Endothelial cell of umbilical vein (primary cell): Measurements from ENCODE around the gene GCAT. TPM values are rescaled to one million over a fixed set of nuclear protein-coding genes. Genes with fewer than 3 reads are reported as not detected.
"Not testable (repeated sequence)": the region's sequence is repeated elsewhere in the genome, so short reads cannot be mapped to it uniquely, and the experiment has no call there.

Experiments
- BruUV-seq: library from RNA; stranded (reverse); fragments of 400-500 nt; replicated peaks from 2 replicates; lab custom pipeline; 2021; lab: Mats Ljungman, UMichigan
- CTCF ChIA-PET: fragments of 300-600, 350-600 bp; sonication (Branson Sonifier 250); formaldehyde crosslinking; loops from one replicate; lab custom pipeline; 2021; ENCODE audit warnings: antibody characterized with exemption, inconsistent platforms; lab: Charles Lee
- POLR2A ChIA-PET: fragments of 300-600, 350-600 bp; sonication (Branson Sonifier 250); formaldehyde crosslinking; loops from one replicate; lab custom pipeline; 2021; ENCODE audit warnings: antibody characterized with exemption, inconsistent platforms; lab: Charles Lee
- DNase-seq: peaks from one replicate; pipeline ENCODE4 v3.0.0-alpha.2; 2011; ENCODE audit warnings: low read depth, low spot score
- FAIRE-seq: peaks from 2 replicates; lab custom pipeline; 2011; peaks lifted over from hg19 to GRCh38; lab: Jason Lieb, UNC
- H2AFZ ChIP-seq: 2 replicates; pipeline ENCODE4 v1.6.0; 2012; ENCODE audit warnings: low read depth, low read length, control low read depth, inconsistent platforms
- H3K27ac ChIP-seq: 2 replicates; pipeline ENCODE4 v1.5.1; 2011; ENCODE audit warnings: low read depth, mild to moderate bottlenecking, control low read depth, low read length, moderate library complexity; ENCODE audit not compliant: insufficient read depth
- H3K27me3 ChIP-seq, 2 experiments: 2 replicates each; pipeline versions ENCODE4 v1.6.0 to v1.6.1; 2011; ENCODE audit warnings: low read length in 2 of 2, mixed read lengths in 1 of 2; ENCODE audit not compliant: control insufficient read depth in 2 of 2, insufficient read depth in 2 of 2
- H3K36me3 ChIP-seq, 2 experiments: 2 replicates in 1 of 2; 3 replicates in 1 of 2; pipeline ENCODE4 v1.5.1; 2011; ENCODE audit warnings: low read length in 2 of 2, mild to moderate bottlenecking in 1 of 2, moderate library complexity in 1 of 2; ENCODE audit not compliant: control insufficient read depth in 2 of 2, insufficient read depth in 2 of 2; ENCODE audit errors: extremely low read depth in 1 of 2
- H3K4me1 ChIP-seq: 3 replicates; pipeline ENCODE4 v1.5.1; 2011; ENCODE audit warnings: mild to moderate bottlenecking, low read length; ENCODE audit not compliant: control insufficient read depth, insufficient read depth; ENCODE audit errors: extremely low read depth
- H3K4me2 ChIP-seq: 2 replicates; pipeline ENCODE4 v1.6.1; 2011; ENCODE audit warnings: low read length, control low read depth, mixed read lengths; ENCODE audit not compliant: insufficient read depth
- H3K4me3 ChIP-seq, 3 experiments: fragments of 200-600 bp in 1 of 3; sonication (generic), shearing (Covaris generic) in 1 of 3; replicated peaks in 1 of 3; 2 replicates each; pipeline ENCODE4 v1.5.1; 2011 to 2016; ENCODE audit warnings: control low read depth in 3 of 3, low read length in 3 of 3, mild to moderate bottlenecking in 2 of 3, inconsistent platforms in 1 of 3, low read depth in 1 of 3, moderate library complexity in 1 of 3; ENCODE audit not compliant: insufficient read depth in 1 of 3
- H3K79me2 ChIP-seq: 2 replicates; pipeline ENCODE4 v1.6.0; 2012; ENCODE audit warnings: low read length, inconsistent platforms; ENCODE audit not compliant: control insufficient read depth, insufficient read depth
- H3K9ac ChIP-seq: replicated peaks from 2 replicates; pipeline ENCODE3; 2011; ENCODE audit warnings: low read length, control low read depth; ENCODE audit not compliant: insufficient read depth; ENCODE audit errors: extremely low read depth
- H3K9me1 ChIP-seq: replicated peaks from 3 replicates; pipeline ENCODE4 v1.6.0; 2011; ENCODE audit warnings: mild to moderate bottlenecking, low read length; ENCODE audit not compliant: control insufficient read depth, insufficient read depth; ENCODE audit errors: extremely low read depth
- H3K9me3 ChIP-seq: replicated peaks from 2 replicates; pipeline ENCODE4 v1.5.1; 2012; ENCODE audit warnings: low read length, inconsistent platforms; ENCODE audit not compliant: control insufficient read depth, insufficient read depth
- H4K20me1 ChIP-seq: replicated peaks from 2 replicates; pipeline ENCODE3; 2011; ENCODE audit warnings: mild to moderate bottlenecking, low read length; ENCODE audit not compliant: control insufficient read depth, insufficient read depth; ENCODE audit errors: extremely low read depth
- EZH2 ChIP-seq: IDR thresholded peaks from 2 replicates; pipeline ENCODE4 v1.6.1; 2012; ENCODE audit warnings: borderline replicate concordance, low read depth, mild to moderate bottlenecking, moderate library complexity, low read length, inconsistent platforms; ENCODE audit not compliant: severe bottlenecking
- FOS ChIP-seq: IDR thresholded peaks from 2 replicates; pipeline ENCODE4 v1.6.1; 2011; ENCODE audit warnings: mild to moderate bottlenecking, low read length, moderate library complexity, borderline replicate concordance; ENCODE audit not compliant: insufficient read depth
- GATA2 ChIP-seq: IDR thresholded peaks from 2 replicates; pipeline ENCODE4 v1.7.0; 2011; ENCODE audit warnings: low read depth, mild to moderate bottlenecking, moderate library complexity, mixed read lengths, low read length; ENCODE audit not compliant: insufficient read length, insufficient read depth
- JUN ChIP-seq: IDR thresholded peaks from 2 replicates; pipeline ENCODE4 v1.6.1; 2011; ENCODE audit warnings: borderline replicate concordance, low read depth; ENCODE audit not compliant: insufficient read length, insufficient read depth
- MAX ChIP-seq: IDR thresholded peaks from 2 replicates; pipeline ENCODE4 v1.6.1; 2011; ENCODE audit not compliant: insufficient read depth, insufficient read length
- MYC ChIP-seq: IDR thresholded peaks from one replicate; pipeline ENCODE4 v1.6.1; 2011; ENCODE audit warnings: mild to moderate bottlenecking, low read depth, low read length
- POLR2A ChIP-seq: IDR thresholded peaks from 2 replicates; pipeline ENCODE4 v1.6.1; 2012; ENCODE audit warnings: low read depth, mild to moderate bottlenecking, control low read depth, low read length
- POLR2AphosphoS5 ChIP-seq: IDR thresholded peaks from 2 replicates; pipeline ENCODE4 v1.6.1; 2012; ENCODE audit warnings: low read depth, mild to moderate bottlenecking, control low read depth, low read length, moderate library complexity; ENCODE audit not compliant: insufficient read depth
- dilution Hi-C: fragments of 300-500 bp; cut with MboI; formaldehyde crosslinking; loops from one replicate; pipeline ENCODE4 v1.15.0; 2019; ENCODE audit warnings: low sequenced_read_pairs; ENCODE audit not compliant: extremely low pct_ligation_motif_present
- intact Hi-C: fragments of 100-400 bp; cut with micrococcal nuclease; formaldehyde crosslinking; loops from one replicate; pipeline ENCODE4 v1.10.0; 2022
- polyA plus RNA-seq, 4 experiments: library from polyadenylated mRNA; depleted of rRNA in 3 of 4; stranded (reverse) in 3 of 4; unstranded in 1 of 4; fragments of >200 nt; gene quantifications; 2 replicates each; pipeline versions ENCODE4 v1.2.1 to v1.2.3, GENCODE V29; 2011 to 2012; ENCODE audit warnings: missing spikeins in 1 of 4
- total RNA-seq: library from RNA; stranded (reverse); gene quantifications from 2 replicates; pipeline ENCODE4 v1.2.3, GENCODE V29; 2021
- TF ChIP-seq, protein P1 (sequence below), 2 donors: IDR thresholded peaks; 1 replicate in 1 of 2; 2 replicates in 1 of 2; pipeline ENCODE4 v1.5.1; 2011; ENCODE audit warnings: low read length in 2 of 2, mild to moderate bottlenecking in 2 of 2, moderate library complexity in 2 of 2, control low read depth in 1 of 2, inconsistent platforms in 1 of 2, low read depth in 1 of 2; ENCODE audit not compliant: insufficient read depth in 1 of 2; ENCODE audit errors: extremely low read depth in 1 of 2

The GCAT gene
- total and polyA plus RNA-seq, 2 donors (not counting 3 experiments of a cell fraction or from before 2014, with no cell fraction given) = 19.7 TPM

GRCh38 chr22:37799979-37800378 lies 7.8 kb upstream of the GCAT start:
- intact Hi-C loops, H3K4me3 ChIP-seq, H3K27ac ChIP-seq, H3K36me3 ChIP-seq, H3K79me2 ChIP-seq, DNase-seq, BruUV-seq, H3K9ac ChIP-seq, H3K27me3 ChIP-seq, H3K9me3 ChIP-seq, H3K4me2 ChIP-seq, H4K20me1 ChIP-seq, CTCF ChIA-PET, H3K9me1 ChIP-seq, POLR2A ChIA-PET, H2AFZ ChIP-seq, FAIRE-seq, dilution Hi-C loops: not testable (repeated sequence)
- peaks cover 12% of the 10 kb centered on the region for H3K4me1 ChIP-seq

GRCh38 chr22:37801946-37802309 lies 5.8 kb upstream of the GCAT start:
- CTCF ChIA-PET = no interaction called here
- no peak for TF ChIP-seq POLR2A
- TF ChIP-seq POLR2AphosphoS5 = no peak
- TF ChIP-seq EZH2 = no peak
- no peak for TF ChIP-seq MYC
- no peak for TF ChIP-seq GATA2
- TF ChIP-seq JUN = no peak
- TF ChIP-seq FOS = no peak
- TF ChIP-seq, protein P1, sequence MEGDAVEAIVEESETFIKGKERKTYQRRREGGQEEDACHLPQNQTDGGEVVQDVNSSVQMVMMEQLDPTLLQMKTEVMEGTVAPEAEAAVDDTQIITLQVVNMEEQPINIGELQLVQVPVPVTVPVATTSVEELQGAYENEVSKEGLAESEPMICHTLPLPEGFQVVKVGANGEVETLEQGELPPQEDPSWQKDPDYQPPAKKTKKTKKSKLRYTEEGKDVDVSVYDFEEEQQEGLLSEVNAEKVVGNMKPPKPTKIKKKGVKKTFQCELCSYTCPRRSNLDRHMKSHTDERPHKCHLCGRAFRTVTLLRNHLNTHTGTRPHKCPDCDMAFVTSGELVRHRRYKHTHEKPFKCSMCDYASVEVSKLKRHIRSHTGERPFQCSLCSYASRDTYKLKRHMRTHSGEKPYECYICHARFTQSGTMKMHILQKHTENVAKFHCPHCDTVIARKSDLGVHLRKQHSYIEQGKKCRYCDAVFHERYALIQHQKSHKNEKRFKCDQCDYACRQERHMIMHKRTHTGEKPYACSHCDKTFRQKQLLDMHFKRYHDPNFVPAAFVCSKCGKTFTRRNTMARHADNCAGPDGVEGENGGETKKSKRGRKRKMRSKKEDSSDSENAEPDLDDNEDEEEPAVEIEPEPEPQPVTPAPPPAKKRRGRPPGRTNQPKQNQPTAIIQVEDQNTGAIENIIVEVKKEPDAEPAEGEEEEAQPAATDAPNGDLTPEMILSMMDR (IDR thresholded peaks at IDR 0.05; ENCODE audit: extremely low read depth in 1 of 2, insufficient read depth in 1 of 2, low read depth in 1 of 2, low read length in 2 of 2) = no peak
- no peak for TF ChIP-seq MAX
- H3K4me3 ChIP-seq = peak overlapping the region in 2 of 3 experiments; percentile 46 to 72
- peaks cover 13% of the 10 kb centered on the region for H3K79me2 ChIP-seq
- no TSS peak for BruUV-seq
- dilution Hi-C loops = no loop called here
- H3K4me2 ChIP-seq = peak overlapping the region; percentile 92
- no peak overlapping the region for H3K9ac ChIP-seq
- H3K27me3 ChIP-seq = no peaks in the 10 kb centered on the region
- no peak overlapping the region for H3K27ac ChIP-seq
- no peaks in the 10 kb centered on the region for H3K9me1 ChIP-seq
- no peaks in the 10 kb centered on the region for H3K36me3 ChIP-seq
- POLR2A ChIA-PET = no interaction called here
- H4K20me1 ChIP-seq = no peaks in the 10 kb centered on the region
- no peaks in the 10 kb centered on the region for H3K9me3 ChIP-seq
- H3K4me1 ChIP-seq = peaks cover 29% of the 10 kb centered on the region
- intact Hi-C loops = no loop called here
- DNase-seq (no peak), FAIRE-seq (no peak)
- H2AFZ ChIP-seq = peak overlapping the region; percentile 87
